ENCODE measurements around the gene KMT2D. TPM values are rescaled to one million over a fixed set of nuclear protein-coding genes. Genes with fewer than 3 reads are reported as not detected.

Gene KMT2D
- total RNA-seq, 1 donor from 2014 or later: 38.8 TPM

DNA sequence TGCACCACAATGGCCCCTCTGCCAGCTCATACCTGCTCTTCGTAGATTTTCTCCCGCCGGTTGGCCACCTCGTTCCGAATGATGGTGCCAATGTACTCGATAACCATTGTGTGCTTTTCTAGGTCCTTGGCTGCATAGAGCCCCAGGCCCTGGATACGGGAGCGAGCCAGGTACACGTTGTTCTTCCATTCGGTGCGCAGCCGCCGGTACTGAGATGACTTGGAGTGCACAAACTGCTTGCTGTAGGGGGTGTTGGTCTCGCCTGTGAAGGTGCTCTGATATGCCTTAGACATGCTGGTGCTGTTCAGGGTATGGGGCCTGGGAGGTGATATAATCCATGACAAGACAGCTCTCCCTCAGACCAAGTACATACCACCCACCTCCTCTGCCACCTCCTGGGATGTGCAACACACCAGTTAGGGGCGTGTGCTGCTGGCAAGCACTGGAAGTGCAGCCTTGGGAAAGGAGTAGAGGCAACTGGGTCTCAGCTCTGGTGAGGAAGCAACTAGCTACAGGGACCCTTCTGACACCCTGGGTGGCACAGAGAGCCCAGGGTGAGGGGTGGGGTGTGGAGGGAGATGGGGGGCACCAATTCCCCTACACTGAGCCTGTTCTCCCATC, 37.9 kb downstream of the KMT2D start:
- Histone ChIP-seq H3K4me1 (peaks cover 5% of the 10 kb centered on the region), H3K27me3 (no peaks in the 10 kb centered on the region), H3K27ac (no peak overlapping the region), H3K36me3 (peaks cover 0 to 62% of the 10 kb centered on the region in 2 donors), H3K9me3 (no peaks in the 10 kb centered on the region), H3K4me3 (no peak overlapping the region)
- no peak for DNase-seq (ENCODE audit: extremely low spot score in 2 of 2)
- intact Hi-C loops (cut with DNase I): no loop called here
- no peak for TF ChIP-seq POLR2A (IDR thresholded peaks at IDR 0.05)
- TF ChIP-seq POLR2AphosphoS5 (IDR thresholded peaks at IDR 0.05; ENCODE audit: insufficient read depth in 1 of 2, low read depth in 1 of 2): no peak
- TF ChIP-seq CTCF (IDR thresholded peaks at IDR 0.05): no peak

DNA sequence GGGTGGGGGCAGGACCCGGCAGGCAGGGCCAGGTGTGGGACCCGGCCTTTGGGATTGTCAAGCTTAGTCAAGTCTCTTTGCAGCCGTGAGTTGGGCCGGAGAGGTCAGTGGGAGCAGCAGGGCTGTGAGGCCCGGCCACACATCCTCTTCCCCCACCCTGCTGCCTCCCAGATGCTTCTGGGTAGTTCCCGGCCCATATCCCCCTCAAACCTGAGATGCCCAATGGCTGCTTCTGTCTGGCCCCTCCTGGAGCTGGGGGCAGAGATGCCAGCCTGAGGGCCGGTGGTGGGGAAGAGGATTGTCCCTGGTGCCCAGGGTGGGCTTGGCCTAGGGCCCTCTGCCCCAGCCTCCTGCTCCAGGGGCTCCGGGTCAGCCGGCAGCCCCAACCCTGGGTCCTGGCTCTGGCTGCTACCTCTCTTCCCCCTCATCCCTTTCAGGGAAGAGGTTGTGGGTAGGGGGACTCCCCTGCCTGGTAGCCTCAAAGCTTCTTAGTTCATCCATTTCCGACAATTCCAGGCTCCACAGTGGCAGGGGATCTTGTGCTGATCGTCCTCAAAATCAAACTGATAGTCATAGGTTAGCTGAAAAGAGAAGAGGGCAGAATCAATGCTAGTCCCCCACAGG, 39.2 kb downstream of the KMT2D start:
- Histone ChIP-seq H3K4me3 (no peak overlapping the region), H3K9me3 (no peaks in the 10 kb centered on the region), H3K4me1 (peaks cover 14% of the 10 kb centered on the region), H3K27ac (no peak overlapping the region), H3K27me3 (no peaks in the 10 kb centered on the region), H3K36me3 (peaks cover 0 to 50% of the 10 kb centered on the region in 2 donors)
- intact Hi-C loops (cut with DNase I): no loop called here
- DNase-seq (ENCODE audit: extremely low spot score in 2 of 2): no peak
- TF ChIP-seq CTCF (IDR thresholded peaks at IDR 0.05) (no peak), POLR2AphosphoS5 (IDR thresholded peaks at IDR 0.05; ENCODE audit: insufficient read depth in 1 of 2, low read depth in 1 of 2) (no peak)

DNA sequence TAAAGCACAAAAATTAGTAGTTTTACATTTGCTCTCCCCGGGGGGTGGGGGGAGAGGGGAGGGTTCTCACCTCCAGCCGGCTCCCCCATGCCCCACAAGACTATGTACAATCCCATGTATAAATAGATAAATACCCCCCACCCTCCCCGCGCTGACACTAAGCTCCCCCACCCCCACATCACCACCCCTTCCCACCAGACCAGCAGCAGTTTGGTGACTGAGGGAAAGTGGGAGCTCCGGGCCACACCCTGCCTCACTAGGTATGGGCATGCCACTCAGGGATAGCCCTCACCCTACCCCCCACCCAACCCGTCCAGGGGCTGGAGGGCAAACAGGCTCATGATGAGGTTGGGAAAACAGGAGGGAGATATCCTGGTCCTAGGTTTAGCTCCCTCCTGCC, 40.2 kb downstream of the KMT2D start:
- H3K27me3 ChIP-seq: no peaks in the 10 kb centered on the region
- no peak overlapping the region for H3K4me3 ChIP-seq
- TF ChIP-seq CTCF (IDR thresholded peaks at IDR 0.05) (no peak), POLR2AphosphoS5 (IDR thresholded peaks at IDR 0.05; ENCODE audit: insufficient read depth in 1 of 2, low read depth in 1 of 2) (no peak), POLR2A (IDR thresholded peaks at IDR 0.05) (no peak)
- DNase-seq (ENCODE audit: extremely low spot score in 2 of 2): no peak
- no peak overlapping the region for H3K27ac ChIP-seq
- peaks cover 0 to 41% of the 10 kb centered on the region in 2 donors for H3K36me3 ChIP-seq
- H3K4me1 ChIP-seq: peaks cover 14% of the 10 kb centered on the region
- no peaks in the 10 kb centered on the region for H3K9me3 ChIP-seq
- intact Hi-C loops (cut with DNase I): no loop called here

DNA sequence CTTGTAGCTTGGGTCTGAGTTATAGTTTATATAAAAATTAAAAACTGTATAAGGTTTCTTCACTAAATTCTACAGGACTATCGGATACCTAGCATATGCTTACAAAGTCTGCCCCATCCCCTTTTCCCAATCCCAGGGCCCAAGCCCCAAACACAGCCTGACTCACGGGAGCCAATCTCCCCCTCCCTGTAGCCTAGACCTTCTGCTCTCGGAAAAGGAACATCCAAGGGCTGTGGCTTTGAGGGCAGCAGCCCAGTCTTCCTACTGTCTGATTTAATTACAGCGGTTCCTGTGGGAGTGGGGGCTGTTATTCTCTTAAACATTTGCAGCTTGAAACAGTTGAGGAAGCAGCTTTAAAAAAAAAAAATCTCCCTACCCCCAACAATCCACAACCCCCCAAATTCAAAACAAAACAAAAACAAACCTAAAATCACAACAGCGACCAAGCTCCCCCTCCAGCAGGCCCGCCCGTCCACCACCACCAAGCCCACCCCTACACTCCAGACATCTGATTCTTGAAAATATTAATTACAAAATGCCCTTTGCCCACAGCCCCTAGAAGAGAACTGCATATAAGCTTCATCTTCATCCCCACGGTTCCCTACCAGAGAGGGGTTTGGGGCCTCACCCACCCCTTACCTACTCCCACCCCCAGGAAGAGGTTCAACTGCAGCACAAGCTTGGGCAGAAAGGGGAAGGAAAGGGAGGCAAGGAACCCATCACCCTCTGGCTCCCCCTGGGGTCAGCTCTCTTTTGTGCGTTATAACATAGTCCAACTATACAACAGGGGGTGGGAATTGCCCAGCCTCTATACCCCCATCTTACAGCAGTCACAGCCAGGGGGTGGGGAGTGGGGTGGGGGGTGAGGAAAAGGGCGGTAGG, 40.9 kb downstream of the KMT2D start:
- Histone ChIP-seq H3K4me3 (peak overlapping the region in 1 of 2 donors; percentile 87), H3K36me3 (peaks cover 0 to 33% of the 10 kb centered on the region in 2 donors), H3K4me1 (peaks cover 14% of the 10 kb centered on the region), H3K9me3 (no peaks in the 10 kb centered on the region), H3K27ac (peak overlapping the region; percentile 88), H3K27me3 (no peaks in the 10 kb centered on the region)
- TF ChIP-seq CTCF (IDR thresholded peaks at IDR 0.05): no peak
- TF ChIP-seq POLR2AphosphoS5 (IDR thresholded peaks at IDR 0.05; ENCODE audit: insufficient read depth in 1 of 2, low read depth in 1 of 2): no peak
- TF ChIP-seq POLR2A (IDR thresholded peaks at IDR 0.05): no peak
- intact Hi-C loops (cut with DNase I): loop anchor here (10.0 kb wide), 1 partner anchor 1735 kb away; no protein-coding TSS in a partner anchor
- DNase-seq (ENCODE audit: extremely low spot score in 2 of 2): no peak
